SKM-1 treated with dmso at 0.1 percent for 144 hours (cell line): ENCODE results near the gene UGT1A9.
"Not testable (repeated sequence)": the region's sequence is repeated elsewhere in the genome, so short reads cannot be mapped to it uniquely, and the experiment has no call there.

Source experiments
- DNase-seq: peaks from one replicate; lab custom pipeline; 2025; ENCODE audit not compliant: unreplicated experiment; lab: John Stamatoyannopoulos, UW

The UGT1A9 gene

DNA sequence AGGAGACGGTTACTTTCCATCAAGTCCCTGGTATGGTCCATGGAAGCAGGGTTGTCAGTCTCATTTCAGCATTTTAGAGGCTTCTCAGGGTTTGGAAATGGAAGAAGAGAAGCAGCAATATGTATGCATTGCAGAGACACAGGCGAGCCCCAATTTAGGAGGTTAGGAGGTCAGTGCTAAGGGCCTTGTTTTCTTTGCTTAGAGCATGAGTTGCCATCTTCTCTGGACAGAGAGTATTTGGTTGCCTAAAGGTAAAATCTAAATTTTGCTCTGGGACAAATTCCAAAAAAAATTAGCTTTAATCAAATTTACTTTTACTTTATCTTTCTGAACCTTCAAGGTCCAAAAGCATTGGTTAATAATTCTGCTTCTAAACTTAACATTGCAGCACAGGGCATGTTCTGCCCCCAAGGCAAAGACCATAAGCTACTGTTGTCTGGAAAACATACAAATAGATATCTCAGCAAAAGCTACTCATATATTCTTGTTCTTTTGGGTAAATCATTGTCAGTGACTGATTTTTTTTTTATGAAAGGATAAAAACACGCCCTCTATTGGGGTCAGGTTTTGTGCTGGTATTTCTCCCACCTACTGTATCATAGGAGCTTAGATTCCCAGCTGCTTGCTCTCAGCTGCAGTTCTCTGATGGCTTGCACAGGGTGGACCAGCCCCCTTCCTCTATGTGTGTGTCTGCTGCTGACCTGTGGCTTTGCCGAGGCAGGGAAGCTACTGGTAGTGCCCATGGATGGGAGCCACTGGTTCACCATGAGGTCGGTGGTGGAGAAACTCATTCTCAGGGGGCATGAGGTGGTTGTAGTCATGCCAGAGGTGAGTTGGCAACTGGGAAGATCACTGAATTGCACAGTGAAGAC lies at the start of gene UGT1A9:
UGT1A9 (plus strand) TSS at position 609 of the 872 bp plus-strand sequence; CDS start at position 646, 37 bp downstream.
- no peak for DNase-seq

GRCh38 chr2:233627331-233628025 lies 44.2 kb upstream of the UGT1A9 start:
- DNase-seq = no peak

- DNase-seq = not testable (repeated sequence)
Measured at GRCh38 chr2:233636306-233636705, 35.4 kb upstream of the UGT1A9 start, which contains the start of gene UGT1A10. TSS of gene UGT1A10 (plus strand) at chr2:233636448. CDS start at chr2:233636523, 75 bp downstream.

DNA sequence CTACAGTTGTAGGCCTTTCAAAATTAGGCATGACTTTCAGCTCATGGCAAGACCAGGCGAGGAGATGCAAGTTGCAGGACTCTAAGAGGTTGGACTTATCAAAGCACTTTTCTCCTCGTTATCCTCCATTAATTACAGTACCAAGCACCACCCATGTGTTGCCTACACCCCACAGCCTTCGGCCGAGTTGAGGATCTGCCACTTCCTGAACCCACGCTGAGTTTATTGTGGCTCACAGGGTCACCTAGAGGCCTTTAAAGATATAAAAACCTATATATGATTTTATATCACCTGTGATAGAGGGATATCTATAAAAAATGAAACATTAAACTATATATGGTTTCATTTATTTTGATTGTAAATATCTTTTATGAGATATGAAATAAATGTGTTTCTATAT lies 32.9 kb upstream of the UGT1A9 start:
- no peak for DNase-seq

GRCh38 chr2:233639860-233640259 lies 31.8 kb upstream of the UGT1A9 start:
- DNase-seq = no peak

- no peak for DNase-seq
Measured at GRCh38 chr2:233643128-233643527, 28.6 kb upstream of the UGT1A9 start.

DNA sequence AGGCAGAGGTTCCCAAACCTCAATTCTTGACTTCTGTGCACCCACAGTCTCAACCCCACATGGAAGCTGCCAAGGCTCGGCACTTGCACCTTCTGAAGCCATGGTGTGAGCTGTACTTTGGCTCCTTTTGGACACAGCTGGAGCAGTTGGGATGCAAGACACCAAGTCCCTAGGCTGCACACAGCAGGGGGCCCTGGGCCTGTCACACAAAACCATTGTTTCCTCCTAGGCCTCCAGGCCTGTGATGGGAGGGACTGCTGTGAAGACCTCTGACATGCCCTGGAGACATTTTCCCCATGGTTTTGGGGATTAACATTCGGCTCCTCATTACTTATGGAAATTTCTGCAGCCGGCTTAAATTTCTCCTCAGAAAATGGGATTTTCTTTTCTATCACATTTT lies 25.7 kb upstream of the UGT1A9 start:
- not testable (repeated sequence) for DNase-seq

- no peak for DNase-seq
Measured at GRCh38 chr2:233650981-233651380, 20.7 kb upstream of the UGT1A9 start.

DNA sequence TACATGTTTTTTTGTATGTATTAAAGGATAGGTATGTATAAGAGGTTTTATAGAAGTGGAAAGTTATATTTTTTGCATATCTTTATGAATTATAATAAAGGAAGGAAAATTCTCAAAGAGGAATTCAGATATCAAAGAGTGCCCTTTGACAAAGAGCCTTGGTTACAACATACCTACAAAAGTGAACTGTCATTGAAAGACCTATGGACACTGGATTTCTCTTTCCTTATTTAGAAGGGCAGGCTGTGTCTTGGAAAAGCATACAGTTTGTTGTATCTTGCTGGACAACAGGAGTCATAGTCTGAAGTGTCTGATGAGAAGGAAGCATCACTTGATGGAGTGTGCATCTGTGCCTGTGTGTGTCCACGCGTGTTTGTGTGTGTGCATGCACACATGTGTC lies 20.3 kb upstream of the UGT1A9 start:
- DNase-seq = no peak

GRCh38 chr2:233654501-233654900 lies 17.2 kb upstream of the UGT1A9 start:
- DNase-seq = no peak

GRCh38 chr2:233655043-233655442 lies 16.7 kb upstream of the UGT1A9 start:
- no peak for DNase-seq

DNA sequence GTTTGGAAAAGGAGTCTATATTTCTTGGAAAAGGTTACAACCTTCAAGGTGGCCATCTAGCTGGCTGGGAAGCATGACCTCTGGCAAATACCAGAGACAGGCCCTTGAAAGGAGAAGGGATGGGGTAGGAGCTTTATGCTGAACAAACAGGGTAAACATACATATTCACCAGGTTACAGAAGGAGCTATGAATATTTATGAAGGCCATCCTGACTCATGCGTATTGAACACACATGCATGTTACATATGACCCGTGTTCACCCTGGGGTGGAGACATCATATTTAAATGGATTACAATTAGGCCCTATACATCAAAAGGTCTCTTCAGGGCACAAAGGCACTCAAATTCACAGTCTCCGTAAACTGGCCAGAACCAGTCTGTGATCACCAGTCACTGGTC lies 15.8 kb upstream of the UGT1A9 start:
- DNase-seq = not testable (repeated sequence)

GRCh38 chr2:233656443-233656842 lies 15.3 kb upstream of the UGT1A9 start:
- DNase-seq = no peak

- no peak for DNase-seq
Measured at GRCh38 chr2:233658610-233659009, 13.1 kb upstream of the UGT1A9 start.

- no peak for DNase-seq
Measured at GRCh38 chr2:233663911-233664310, 7.8 kb upstream of the UGT1A9 start.

DNA sequence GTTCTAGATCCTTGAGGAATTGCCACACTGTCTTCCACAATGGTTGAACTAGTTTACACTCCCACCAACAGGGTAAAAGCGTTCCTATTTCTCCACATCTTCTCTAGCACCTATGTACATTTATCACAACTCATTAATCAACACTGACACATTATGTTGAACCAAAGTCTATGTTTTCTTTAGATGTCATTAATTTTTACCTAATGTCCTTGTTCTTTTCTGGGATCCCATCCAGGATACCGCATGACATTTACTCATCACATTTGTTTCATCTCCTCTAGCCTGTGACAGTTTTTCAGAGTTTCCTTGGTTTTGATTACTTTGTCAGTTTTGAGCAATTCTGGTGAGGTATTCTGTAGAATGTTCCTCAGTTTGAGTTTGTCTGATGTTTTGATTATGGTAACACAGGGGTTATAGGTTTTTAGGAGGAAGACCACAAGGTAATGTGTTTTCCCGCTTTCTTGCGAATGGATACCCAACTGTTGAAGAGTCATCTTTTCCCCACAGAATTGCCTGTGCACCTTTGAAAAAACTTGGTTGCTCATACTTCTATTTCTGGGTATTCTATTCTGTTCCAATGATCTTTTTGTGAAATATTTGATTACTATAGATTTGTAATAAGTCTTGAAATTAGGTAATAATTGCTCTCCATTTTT lies 3.0 kb upstream of the UGT1A9 start:
- no peak for DNase-seq

DNA sequence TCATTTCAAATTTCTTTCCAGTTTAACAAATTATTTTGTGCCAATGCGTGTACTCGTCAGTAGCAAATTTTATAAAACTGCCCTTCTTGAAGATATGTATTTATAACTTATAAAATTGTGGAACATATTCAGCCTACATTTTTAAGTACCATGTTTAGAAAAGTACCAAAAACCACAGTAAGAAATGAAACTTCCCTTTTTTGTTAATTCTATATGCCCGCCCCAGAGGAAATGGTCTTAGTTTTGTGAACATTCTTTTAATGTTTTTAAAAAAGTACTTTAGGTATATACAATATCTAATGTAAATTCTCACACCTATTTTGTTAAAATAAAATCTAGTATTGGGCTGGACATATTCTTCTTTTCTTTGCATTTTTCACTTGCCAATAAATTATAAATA lies 1.2 kb downstream of the UGT1A9 start:
- DNase-seq = no peak

- no peak for DNase-seq
Measured at GRCh38 chr2:233673896-233674295, 2.2 kb downstream of the UGT1A9 start.

DNA sequence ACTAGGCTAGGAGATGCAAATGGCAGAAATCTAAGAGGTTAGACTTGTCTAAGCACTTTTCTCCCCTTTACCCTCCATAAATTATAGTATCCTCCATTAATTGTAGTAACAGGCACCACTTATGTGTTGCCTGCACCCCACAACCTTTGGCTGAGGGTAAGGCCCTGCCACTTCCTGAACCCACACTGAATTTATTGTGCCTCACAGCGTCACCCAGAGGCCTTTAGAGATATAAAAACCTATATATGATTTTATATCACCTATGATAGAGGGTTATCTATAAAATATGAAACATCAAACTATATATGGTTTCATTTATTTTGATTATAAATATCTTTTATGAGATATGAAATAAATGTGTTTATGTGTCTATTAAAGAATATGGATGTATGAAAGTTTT lies 2.6 kb downstream of the UGT1A9 start:
- DNase-seq = no peak

DNA sequence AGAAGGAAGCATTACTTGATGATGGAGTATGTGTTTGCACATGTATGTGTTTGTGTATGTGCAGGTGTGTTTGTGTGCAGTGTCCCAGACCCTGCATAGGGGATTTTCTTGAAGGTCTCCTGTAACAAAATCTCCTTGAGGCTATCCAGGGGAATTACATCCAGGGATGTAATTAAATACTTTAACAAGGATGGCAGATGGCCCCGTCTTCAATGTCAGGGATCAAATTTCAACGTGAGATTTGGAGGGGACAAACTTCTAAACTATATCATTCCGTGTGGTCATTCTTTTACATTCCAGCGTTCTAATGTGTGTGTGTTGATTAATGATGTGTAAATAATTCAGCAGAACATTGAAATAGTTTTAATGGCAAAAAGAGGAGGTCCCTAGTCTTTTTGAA lies 3.3 kb downstream of the UGT1A9 start:
- DNase-seq = no peak

DNA sequence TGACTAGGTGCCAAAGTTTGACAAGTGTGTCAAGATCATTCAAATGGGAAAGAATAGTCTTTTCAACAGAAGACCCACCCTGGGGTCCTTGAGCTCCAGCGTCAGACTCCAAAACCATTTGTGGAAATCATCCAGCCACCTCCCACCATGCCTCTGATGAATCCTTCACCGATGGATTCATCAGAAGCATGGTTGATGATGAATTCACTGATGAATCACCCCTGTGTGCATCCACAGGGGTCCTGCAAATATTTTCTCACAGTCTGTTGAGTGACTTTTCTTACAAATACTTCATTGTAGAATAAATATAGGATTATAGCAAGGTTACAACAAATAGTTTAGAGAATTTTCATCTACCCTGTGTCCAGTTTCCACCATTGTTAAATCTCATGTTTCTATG lies 4.3 kb downstream of the UGT1A9 start:
- DNase-seq = no peak

DNA sequence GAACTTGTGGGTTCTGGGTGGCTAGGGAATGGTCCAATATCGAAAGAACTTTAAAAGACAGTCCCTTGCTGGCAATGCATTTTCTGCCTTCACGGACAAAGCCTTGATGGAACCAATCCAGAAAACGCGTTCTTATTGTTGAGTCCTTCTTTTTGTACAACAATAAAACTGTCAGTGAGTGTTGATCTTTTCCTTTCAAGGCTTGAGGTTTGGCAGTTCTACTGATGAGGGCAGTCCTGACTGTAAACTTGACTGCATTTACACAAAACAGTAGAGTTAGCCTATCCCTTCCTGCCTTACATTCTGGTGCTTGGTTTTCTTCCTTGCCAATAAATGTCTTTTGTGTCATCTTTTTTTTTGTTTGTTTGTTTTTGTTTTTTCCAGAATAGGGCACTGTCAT lies 7.5 kb downstream of the UGT1A9 start:
- no peak for DNase-seq
